Prostate gland (tissue), 2 donors: Measurements from ENCODE around the gene ITPKB. TPM values are rescaled to one million over a fixed set of nuclear protein-coding genes. Genes with fewer than 3 reads are reported as not detected.
"Not testable (repeated sequence)": the region's sequence is repeated elsewhere in the genome, so short reads cannot be mapped to it uniquely, and the experiment has no call there.

Experiments
- DNase-seq: peaks from one replicate; pipeline ENCODE4 v3.0.0-alpha.2; 2019; ENCODE audit warnings: low spot score
- H3K27ac ChIP-seq, 2 donors: fragments of 200-600 bp; sonication (generic); 2 replicates each; pipeline ENCODE4 v1.5.1; 2017 to 2019
- H3K27me3 ChIP-seq: fragments of 200-600 bp; sonication (generic); replicated peaks from 2 replicates; pipeline ENCODE4 v1.5.1; 2019; ENCODE audit not compliant: insufficient read depth
- H3K36me3 ChIP-seq, 2 donors: fragments of 200-600 bp; sonication (generic); 1 replicate in 1 of 2; 2 replicates in 1 of 2; pipeline versions ENCODE4 v1.5.1 to v1.8.1; 2017 to 2019
- H3K4me1 ChIP-seq: fragments of 200-600 bp; sonication (generic); replicated peaks from 2 replicates; pipeline ENCODE4 v1.5.1; 2019
- H3K4me3 ChIP-seq, 2 donors: fragments of 200-600 bp; sonication (generic); 2 replicates each; pipeline ENCODE4 v1.5.1; 2017 to 2019
- H3K9me3 ChIP-seq: fragments of 200-600 bp; sonication (generic); 2 replicates; pipeline ENCODE4 v1.5.1; 2017
- CTCF ChIP-seq, 4 experiments: fragments of 200-600 bp in 2 of 4; fragments of 450-650 bp in 2 of 4; sonication (generic) in 2 of 4; IDR thresholded peaks; 1 replicate in 3 of 4; 2 replicates in 1 of 4; pipeline ENCODE4 v1.5.1; 2016 to 2019; ENCODE audit warnings: antibody characterized with exemption in 4 of 4, mild to moderate bottlenecking in 2 of 4, moderate library complexity in 2 of 4
- POLR2A ChIP-seq: fragments of 450-650 bp; IDR thresholded peaks from one replicate; pipeline ENCODE4 v1.6.1; 2016; ENCODE audit warnings: antibody characterized with exemption, mild to moderate bottlenecking
- POLR2AphosphoS5 ChIP-seq: sonication (generic); formaldehyde crosslinking; IDR thresholded peaks from one replicate; pipeline ENCODE4 v1.6.1; 2017; ENCODE audit warnings: antibody characterized with exemption
- WGBS: methylation state at CpG from one replicate; pipeline ENCODE4 v1.1.5; 2018; 5-methylcytosine and 5-hydroxymethylcytosine counted together
- intact Hi-C: fragments of 100-400 bp; cut with DNase I; formaldehyde crosslinking; loops from one replicate; pipeline ENCODE4 v1.14.2; 2022
- total RNA-seq, 2 donors: library from RNA; depleted of rRNA; stranded (reverse); fragments of >200 nt; gene quantifications; one replicate each; pipeline ENCODE4 v1.1.0, GENCODE V29; 2016

ITPKB gene
- total RNA-seq, 2 donors from 2014 or later: 47.5 to 49.2 TPM

- H3K4me3 ChIP-seq: no peak overlapping the region
- H3K9me3 ChIP-seq: no peaks in the 10 kb centered on the region
- H3K36me3 ChIP-seq: no peaks in the 10 kb centered on the region
- intact Hi-C loops: no loop called here
- no peaks in the 10 kb centered on the region for H3K27me3 ChIP-seq
- H3K4me1 ChIP-seq: no peaks in the 10 kb centered on the region
- TF ChIP-seq CTCF (IDR thresholded peaks at IDR 0.05) (no peak), POLR2AphosphoS5 (no peak), POLR2A (no peak)
- H3K27ac ChIP-seq: no peak overlapping the region
- 90% methylated on average over 11 of the region's 11 CpGs for WGBS
- DNase-seq: no peak
Measured at GRCh38 chr1:226749467-226749866, 10.4 kb upstream of the ITPKB start.

- intact Hi-C loops: no loop called here
- 81% methylated on average over 4 of the region's 4 CpGs for WGBS
- TF ChIP-seq CTCF (IDR thresholded peaks at IDR 0.05): no peak
- TF ChIP-seq POLR2AphosphoS5: no peak
- no peak for TF ChIP-seq POLR2A
Measured at GRCh38 chr1:226748306-226748705, 9.2 kb upstream of the ITPKB start.

GRCh38 chr1:226747519-226748263 lies 8.6 kb upstream of the ITPKB start:
- 96% methylated on average over 17 of the region's 17 CpGs for WGBS
- DNase-seq, H3K4me3 ChIP-seq, H3K9me3 ChIP-seq, H3K27ac ChIP-seq, H3K36me3 ChIP-seq, intact Hi-C loops, H3K4me1 ChIP-seq, H3K27me3 ChIP-seq: not testable (repeated sequence)

More at GRCh38 chr1:226748306-226748705, 9.2 kb upstream of the ITPKB start:
- Histone ChIP-seq H3K27me3 (no peaks in the 10 kb centered on the region), H3K4me3 (no peak overlapping the region), H3K9me3 (no peaks in the 10 kb centered on the region), H3K27ac (no peak overlapping the region), H3K4me1 (no peaks in the 10 kb centered on the region), H3K36me3 (no peaks in the 10 kb centered on the region)
- DNase-seq: no peak

GRCh38 chr1:226743259-226743658 lies 4.2 kb upstream of the ITPKB start:
- no peak overlapping the region for H3K4me3 ChIP-seq
- no peaks in the 10 kb centered on the region for H3K27me3 ChIP-seq
- H3K9me3 ChIP-seq: no peaks in the 10 kb centered on the region
- intact Hi-C loops: no loop called here
- no peak overlapping the region for H3K27ac ChIP-seq
- TF ChIP-seq CTCF (IDR thresholded peaks at IDR 0.05): no peak
- no peak for TF ChIP-seq POLR2A
- TF ChIP-seq POLR2AphosphoS5: no peak
- DNase-seq: no peak
- no peaks in the 10 kb centered on the region for H3K4me1 ChIP-seq
- no peaks in the 10 kb centered on the region for H3K36me3 ChIP-seq

GRCh38 chr1:226741009-226741408 lies 1.9 kb upstream of the ITPKB start:
- H3K27ac ChIP-seq: no peak overlapping the region
- 74% methylated on average over 3 of the region's 3 CpGs for WGBS
- TF ChIP-seq POLR2A (no peak), POLR2AphosphoS5 (no peak), CTCF (IDR thresholded peaks at IDR 0.05) (no peak)
- H3K36me3 ChIP-seq: no peaks in the 10 kb centered on the region
- H3K9me3 ChIP-seq: no peaks in the 10 kb centered on the region
- H3K4me3 ChIP-seq: no peak overlapping the region
- no peak for DNase-seq
- intact Hi-C loops: no loop called here
- peaks cover 7% of the 10 kb centered on the region for H3K4me1 ChIP-seq
- H3K27me3 ChIP-seq: no peaks in the 10 kb centered on the region
